Tibial artery (tissue), 4 donors: ENCODE measurements around the gene HSPA8.

Experiments
- DNase-seq, 2 donors: peaks; one replicate each; pipeline ENCODE4 v3.0.0-alpha.2; 2019
- H3K27ac ChIP-seq, 2 donors: fragments of 200-600 bp; sonication (generic) in 1 of 2; 1 replicate in 1 of 2; 2 replicates in 1 of 2; pipeline ENCODE4 v1.5.1; 2018 to 2019; ENCODE audit warnings: mild to moderate bottlenecking in 1 of 2
- H3K27me3 ChIP-seq, 2 donors: fragments of 200-600 bp; sonication (generic) in 1 of 2; one replicate each; pipeline versions ENCODE4 v1.5.1 to v1.6.0; 2016 to 2019
- H3K36me3 ChIP-seq, 3 donors: fragments of 200-600 bp; sonication (generic) in 2 of 3; one replicate each; pipeline ENCODE4 v1.5.1; 2016 to 2019; ENCODE audit warnings: mild to moderate bottlenecking in 2 of 3
- H3K4me1 ChIP-seq, 4 donors: fragments of 200-600 bp; sonication (generic) in 2 of 4; 1 replicate in 3 of 4; 2 replicates in 1 of 4; pipeline ENCODE4 v1.5.1; 2016 to 2019
- H3K4me3 ChIP-seq, 2 donors: fragments of 200-600 bp; sonication (generic) in 1 of 2; 1 replicate in 1 of 2; 2 replicates in 1 of 2; pipeline ENCODE4 v1.5.1; 2018 to 2019; ENCODE audit warnings: mild to moderate bottlenecking in 2 of 2
- H3K9me3 ChIP-seq, 3 donors: fragments of 200-600 bp; sonication (generic) in 1 of 3; one replicate each; pipeline ENCODE4 v1.5.1; 2016 to 2019
- intact Hi-C: fragments of 100-400 bp; cut with DNase I; formaldehyde crosslinking; loops from one replicate; pipeline ENCODE4 v1.15.0; 2023; ENCODE audit warnings: low total_unique reads
- TF ChIP-seq, protein P1 (sequence below), 2 experiments: fragments of 200-600 bp in 1 of 2; fragments of 450-650 bp in 1 of 2; IDR thresholded peaks; one replicate each; pipeline ENCODE4 v1.5.1; 2017 to 2019; ENCODE audit warnings: antibody characterized with exemption in 2 of 2, mild to moderate bottlenecking in 1 of 2, moderate library complexity in 1 of 2

Gene HSPA8

DNA sequence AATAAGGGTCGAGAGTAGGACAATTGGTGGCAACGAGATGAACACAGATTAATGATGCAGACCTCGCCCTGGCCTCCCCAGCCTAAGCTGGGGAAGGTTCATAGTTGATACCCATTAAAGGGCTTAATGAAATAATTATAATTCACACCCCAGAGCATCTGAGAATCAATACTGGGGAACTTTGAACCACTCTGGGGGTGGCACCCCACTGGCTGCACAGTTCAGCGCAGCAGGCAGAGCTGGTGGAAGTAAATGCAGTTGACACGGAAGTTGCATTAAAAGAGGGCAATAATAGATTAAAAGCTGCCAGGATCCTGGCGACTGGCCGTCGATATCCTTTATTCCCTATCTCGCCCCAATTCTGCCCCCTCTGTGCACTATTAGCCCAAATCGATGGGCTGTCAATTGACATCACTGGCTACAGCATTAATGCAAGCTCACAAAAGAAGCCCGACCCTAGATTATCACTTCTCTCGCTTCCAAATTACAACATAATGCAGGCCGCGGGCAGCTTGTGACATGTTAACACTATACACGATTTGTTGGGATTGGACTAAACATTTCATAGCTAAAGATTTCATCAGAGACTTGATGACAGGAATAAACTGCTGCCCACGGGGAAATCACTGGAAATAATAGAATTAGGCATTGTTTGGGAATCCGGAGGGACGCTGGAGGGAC is 14.5 kb downstream of the HSPA8 start:
- Histone ChIP-seq H3K9me3 (no peaks in the 10 kb centered on the region), H3K27me3 (no peaks in the 10 kb centered on the region), H3K4me3 (no peak overlapping the region), H3K4me1 (no peaks in the 10 kb centered on the region), H3K27ac (no peak overlapping the region), H3K36me3 (no peaks in the 10 kb centered on the region)
- TF ChIP-seq, protein P1, sequence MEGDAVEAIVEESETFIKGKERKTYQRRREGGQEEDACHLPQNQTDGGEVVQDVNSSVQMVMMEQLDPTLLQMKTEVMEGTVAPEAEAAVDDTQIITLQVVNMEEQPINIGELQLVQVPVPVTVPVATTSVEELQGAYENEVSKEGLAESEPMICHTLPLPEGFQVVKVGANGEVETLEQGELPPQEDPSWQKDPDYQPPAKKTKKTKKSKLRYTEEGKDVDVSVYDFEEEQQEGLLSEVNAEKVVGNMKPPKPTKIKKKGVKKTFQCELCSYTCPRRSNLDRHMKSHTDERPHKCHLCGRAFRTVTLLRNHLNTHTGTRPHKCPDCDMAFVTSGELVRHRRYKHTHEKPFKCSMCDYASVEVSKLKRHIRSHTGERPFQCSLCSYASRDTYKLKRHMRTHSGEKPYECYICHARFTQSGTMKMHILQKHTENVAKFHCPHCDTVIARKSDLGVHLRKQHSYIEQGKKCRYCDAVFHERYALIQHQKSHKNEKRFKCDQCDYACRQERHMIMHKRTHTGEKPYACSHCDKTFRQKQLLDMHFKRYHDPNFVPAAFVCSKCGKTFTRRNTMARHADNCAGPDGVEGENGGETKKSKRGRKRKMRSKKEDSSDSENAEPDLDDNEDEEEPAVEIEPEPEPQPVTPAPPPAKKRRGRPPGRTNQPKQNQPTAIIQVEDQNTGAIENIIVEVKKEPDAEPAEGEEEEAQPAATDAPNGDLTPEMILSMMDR (IDR thresholded peaks at IDR 0.05), result no peak
- DNase-seq, result no peak
- intact Hi-C loops, result no loop called here

DNA sequence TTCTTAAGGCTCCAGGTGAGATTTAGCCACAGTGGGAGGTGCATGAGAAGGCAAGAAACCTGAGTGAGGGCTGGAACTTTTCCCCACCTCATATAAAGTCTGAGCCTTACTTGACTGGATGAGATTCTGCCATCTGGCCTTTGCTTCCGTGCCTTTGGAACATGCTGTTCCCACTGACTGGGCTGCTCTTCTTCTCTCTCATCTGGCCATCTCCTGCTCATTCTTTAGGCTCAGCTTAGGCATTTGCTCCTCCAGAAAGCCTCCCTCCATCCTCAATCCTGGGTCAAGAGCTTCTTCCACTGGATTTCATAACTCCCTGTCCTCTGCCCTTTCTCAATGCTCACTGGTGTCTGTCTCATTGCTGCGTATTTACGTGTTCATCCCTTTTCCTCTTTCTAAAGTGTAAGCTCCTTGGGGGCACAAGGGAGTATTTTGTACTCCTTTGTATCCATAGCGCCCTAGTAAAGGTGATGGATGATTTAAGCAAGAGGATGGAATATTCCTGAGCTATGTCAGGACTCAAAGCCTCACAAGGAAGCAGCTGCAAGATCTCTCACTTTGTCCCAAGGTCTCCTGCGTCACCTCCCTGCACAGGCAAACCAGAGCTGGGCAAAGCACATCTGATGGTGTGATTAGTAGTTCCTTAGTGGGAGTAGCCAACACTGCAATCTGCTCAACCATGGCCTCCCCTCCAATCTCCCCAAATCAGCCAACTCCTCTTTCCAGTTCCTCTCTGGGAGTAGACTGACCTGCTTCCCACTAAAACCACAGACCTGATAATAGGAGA is 15.3 kb downstream of the HSPA8 start:
- DNase-seq, result no peak
- intact Hi-C loops, result no loop called here
- H3K4me3 ChIP-seq, result no peak overlapping the region
- H3K36me3 ChIP-seq, result no peaks in the 10 kb centered on the region
- no peak overlapping the region for H3K27ac ChIP-seq
- TF ChIP-seq, protein P1 (IDR thresholded peaks at IDR 0.05), result no peak
- no peaks in the 10 kb centered on the region for H3K4me1 ChIP-seq
- H3K9me3 ChIP-seq, result no peaks in the 10 kb centered on the region
- no peaks in the 10 kb centered on the region for H3K27me3 ChIP-seq

DNA sequence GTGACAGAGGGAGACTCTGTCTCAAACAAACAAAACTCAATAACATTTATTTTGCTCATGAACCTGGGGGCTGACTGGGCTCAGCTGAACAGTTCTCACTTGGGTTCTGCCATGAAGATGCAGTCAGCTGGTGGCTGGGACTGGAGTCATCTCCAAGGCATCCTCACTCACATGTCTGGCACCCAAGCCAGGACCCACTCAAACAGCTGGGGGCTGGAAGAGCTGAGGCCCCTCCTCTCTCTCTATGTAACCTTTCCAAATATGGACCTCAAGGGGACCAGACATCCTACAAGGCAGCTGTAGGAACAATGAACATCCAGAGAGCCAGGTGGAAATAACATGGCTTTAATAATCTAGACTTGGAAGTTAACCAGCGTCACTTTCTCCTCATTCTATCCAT is 16.8 kb downstream of the HSPA8 start:
- Histone ChIP-seq H3K4me3 (no peak overlapping the region), H3K4me1 (no peaks in the 10 kb centered on the region), H3K9me3 (no peaks in the 10 kb centered on the region), H3K27me3 (no peaks in the 10 kb centered on the region), H3K27ac (no peak overlapping the region), H3K36me3 (no peaks in the 10 kb centered on the region)
- no peak for DNase-seq
- TF ChIP-seq, protein P1 (IDR thresholded peaks at IDR 0.05), result no peak
- intact Hi-C loops, result no loop called here

DNA sequence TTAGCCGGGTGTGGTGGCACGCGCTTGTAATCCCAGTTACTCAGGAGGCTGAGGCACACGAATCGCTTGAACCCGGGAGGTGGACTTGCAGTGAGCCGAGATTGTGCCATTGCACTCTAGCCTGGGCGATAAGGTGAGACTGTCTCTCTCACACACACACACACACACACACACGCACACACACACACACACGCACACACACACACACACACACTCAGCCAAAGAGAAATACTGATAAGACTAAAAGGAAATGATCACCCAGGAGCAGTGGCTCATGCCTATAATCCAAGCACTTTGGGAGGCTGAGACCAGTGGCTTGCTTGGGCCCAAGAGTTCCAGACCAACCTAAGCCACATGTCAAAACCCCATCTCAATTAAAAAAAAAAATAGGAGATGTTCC is 20.8 kb downstream of the HSPA8 start:
- Histone ChIP-seq H3K27ac (no peak overlapping the region), H3K9me3 (no peaks in the 10 kb centered on the region), H3K4me3 (no peak overlapping the region), H3K27me3 (no peaks in the 10 kb centered on the region), H3K36me3 (no peaks in the 10 kb centered on the region), H3K4me1 (no peaks in the 10 kb centered on the region)
- DNase-seq, result no peak
- intact Hi-C loops, result no loop called here
- TF ChIP-seq, protein P1 (IDR thresholded peaks at IDR 0.05), result no peak

DNA sequence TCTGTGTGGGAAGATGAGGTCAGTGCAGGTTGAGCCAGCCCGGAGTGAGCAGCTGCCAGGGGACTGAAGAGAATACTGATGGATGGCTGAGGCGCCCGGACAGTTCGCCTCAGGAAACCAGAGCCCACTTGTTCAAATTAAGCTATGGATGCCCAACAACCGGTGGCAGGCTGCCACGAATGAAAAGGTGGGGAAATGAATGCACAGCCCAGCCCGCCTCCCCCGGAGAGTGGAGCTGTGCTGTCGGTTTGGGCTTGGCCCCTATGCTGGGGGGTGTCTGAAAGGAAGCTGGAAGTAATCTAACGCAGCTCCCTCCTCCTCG is 21.9 kb downstream of the HSPA8 start:
- Histone ChIP-seq H3K27ac (no peak overlapping the region), H3K4me3 (no peak overlapping the region), H3K4me1 (no peaks in the 10 kb centered on the region), H3K9me3 (no peaks in the 10 kb centered on the region), H3K27me3 (no peaks in the 10 kb centered on the region), H3K36me3 (no peaks in the 10 kb centered on the region)
- DNase-seq, result no peak
- intact Hi-C loops, result no loop called here
- TF ChIP-seq, protein P1 (IDR thresholded peaks at IDR 0.05), result no peak
